CD14-positive monocyte (primary cell): ENCODE measurements around the gene DUOX2. TPM values are rescaled to one million over a fixed set of nuclear protein-coding genes. Genes with fewer than 3 reads are reported as not detected.
A peak's percentile ranks its signal among the peaks of the same experiment; 100 is the strongest.

Experiments used
- DNase-seq, 3 donors: peaks; one replicate each; pipeline ENCODE4 v3.0.0-alpha.2; 2011 to 2022
- H2AFZ ChIP-seq: 2 replicates; pipeline ENCODE4 v1.6.0; 2012; ENCODE audit warnings: mild to moderate bottlenecking, low read depth, low read length, inconsistent platforms; ENCODE audit not compliant: insufficient read depth, poor library complexity, severe bottlenecking
- H3K27ac ChIP-seq, 2 donors: 1 replicate in 1 of 2; 2 replicates in 1 of 2; pipeline ENCODE4 v1.5.1; 2012 to 2013; ENCODE audit warnings: low read length in 2 of 2, control low read depth in 1 of 2, inconsistent platforms in 1 of 2, low read depth in 1 of 2, mild to moderate bottlenecking in 1 of 2
- H3K27me3 ChIP-seq, 2 donors: one replicate each; pipeline versions ENCODE4 v1.6.0 to v1.6.1; 2011 to 2013; ENCODE audit warnings: low read length in 2 of 2; ENCODE audit not compliant: control insufficient read depth in 2 of 2, insufficient read depth in 2 of 2
- H3K36me3 ChIP-seq, 2 donors: replicated peaks in 1 of 2; 1 replicate in 1 of 2; 2 replicates in 1 of 2; pipeline versions ENCODE4 v1.5.1 to v1.6.1; 2012 to 2013; ENCODE audit warnings: low read length in 2 of 2, control low read depth in 1 of 2, inconsistent platforms in 1 of 2, mild to moderate bottlenecking in 1 of 2; ENCODE audit not compliant: insufficient read depth in 2 of 2, control insufficient read depth in 1 of 2
- H3K4me1 ChIP-seq, 2 donors: 1 replicate in 1 of 2; 2 replicates in 1 of 2; pipeline versions ENCODE4 v1.5.1 to v1.6.1; 2012 to 2013; ENCODE audit warnings: low read length in 2 of 2, control low read depth in 1 of 2, inconsistent platforms in 1 of 2, mild to moderate bottlenecking in 1 of 2, moderate library complexity in 1 of 2; ENCODE audit not compliant: insufficient read depth in 2 of 2, control insufficient read depth in 1 of 2
- H3K4me2 ChIP-seq: replicated peaks from 2 replicates; pipeline ENCODE3; 2012; ENCODE audit warnings: low read length, moderate library complexity, mild to moderate bottlenecking; ENCODE audit not compliant: poor library complexity, severe bottlenecking; ENCODE audit errors: extremely low read depth
- H3K4me3 ChIP-seq, 3 experiments: fragments of 200-600 bp in 1 of 3; sonication (generic) in 1 of 3; replicated peaks in 1 of 3; 1 replicate in 2 of 3; 2 replicates in 1 of 3; pipeline ENCODE4 v1.5.1; 2011 to 2013; ENCODE audit warnings: low read length in 3 of 3, mild to moderate bottlenecking in 3 of 3, control low read depth in 2 of 3, low read depth in 2 of 3, inconsistent platforms in 1 of 3, moderate library complexity in 1 of 3
- H3K79me2 ChIP-seq: 2 replicates; pipeline ENCODE4 v1.6.0; 2012; ENCODE audit warnings: mild to moderate bottlenecking, control low read depth, inconsistent platforms, low read length, moderate library complexity; ENCODE audit not compliant: insufficient read depth
- H3K9ac ChIP-seq: 2 replicates; pipeline ENCODE4 v1.6.0; 2017; ENCODE audit warnings: low read length, mild to moderate bottlenecking; ENCODE audit not compliant: insufficient read depth, poor library complexity, severe bottlenecking
- H3K9me3 ChIP-seq, 2 donors: replicated peaks in 1 of 2; 1 replicate in 1 of 2; 2 replicates in 1 of 2; pipeline versions ENCODE4 v1.5.1 to v1.6.1; 2012 to 2013; ENCODE audit warnings: low read length in 2 of 2, control low read depth in 1 of 2; ENCODE audit not compliant: control insufficient read depth in 1 of 2, insufficient read depth in 1 of 2
- H4K20me1 ChIP-seq: 2 replicates; pipeline ENCODE4 v1.6.0; 2012; ENCODE audit warnings: mild to moderate bottlenecking, low read length, control low read depth, moderate library complexity; ENCODE audit not compliant: insufficient read depth
- H3K27ac Mint-ChIP-seq, 7 donors: one replicate each; pipeline ENCODE4 v1.8.0; 2020; ENCODE audit warnings: mild to moderate bottlenecking in 7 of 7, mixed read lengths in 7 of 7, moderate library complexity in 6 of 7, inconsistent platforms in 2 of 7
- H3K27me3 Mint-ChIP-seq, 3 donors: one replicate each; pipeline ENCODE4 v1.8.0; 2021 to 2022; ENCODE audit warnings: low read depth in 3 of 3, mild to moderate bottlenecking in 3 of 3, mixed read lengths in 3 of 3, moderate library complexity in 3 of 3, inconsistent platforms in 1 of 3
- H3K36me3 Mint-ChIP-seq, 2 donors: one replicate each; pipeline ENCODE4 v1.8.0; 2020; ENCODE audit warnings: mixed read lengths in 2 of 2, inconsistent platforms in 1 of 2, mild to moderate bottlenecking in 1 of 2
- H3K4me1 Mint-ChIP-seq: one replicate; pipeline ENCODE4 v1.8.0; 2020; ENCODE audit warnings: mild to moderate bottlenecking, mixed read lengths
- H3K4me3 Mint-ChIP-seq, 2 donors: one replicate each; pipeline ENCODE4 v1.8.0; 2020; ENCODE audit warnings: mild to moderate bottlenecking in 2 of 2, mixed read lengths in 2 of 2, moderate library complexity in 1 of 2
- H3K9me3 Mint-ChIP-seq, 7 donors: one replicate each; pipeline ENCODE4 v1.8.0; 2020 to 2022; ENCODE audit warnings: mixed read lengths in 7 of 7, mild to moderate bottlenecking in 6 of 7, moderate library complexity in 6 of 7, inconsistent platforms in 2 of 7
- WGBS: methylation state at CpG from one replicate; pipeline ENCODE4 v1.1.5; 2013; ENCODE audit warnings: missing lambda C conversion rate; ENCODE audit not compliant: insufficient coverage; 5-methylcytosine and 5-hydroxymethylcytosine counted together
- intact Hi-C, 2 donors: fragments of 100-400 bp; cut with micrococcal nuclease; formaldehyde crosslinking; loops; one replicate each; pipeline versions ENCODE4 v1.15.0 to v1.15.1; 2023
- polyA plus RNA-seq, 3 donors: library from polyadenylated mRNA; depleted of rRNA in 1 of 3; unstranded in 2 of 3; stranded (reverse) in 1 of 3; fragments of 300-500 nt in 2 of 3; fragments of >200 nt in 1 of 3; fragmentation: Illumina TruSeq in 2 of 3; gene quantifications; 1 replicate in 2 of 3; 2 replicates in 1 of 3; pipeline ENCODE4 v1.2.3, GENCODE V29; 2012 to 2021
- TF ChIP-seq, protein P1 (sequence below): fragments of 200-600 bp; IDR thresholded peaks from one replicate; pipeline ENCODE4 v1.8.0; 2022; ENCODE audit warnings: antibody characterized with exemption, mild to moderate bottlenecking

The DUOX2 gene
- polyA plus RNA-seq, 3 donors, result 0.01 TPM; not detected in 2

DNA sequence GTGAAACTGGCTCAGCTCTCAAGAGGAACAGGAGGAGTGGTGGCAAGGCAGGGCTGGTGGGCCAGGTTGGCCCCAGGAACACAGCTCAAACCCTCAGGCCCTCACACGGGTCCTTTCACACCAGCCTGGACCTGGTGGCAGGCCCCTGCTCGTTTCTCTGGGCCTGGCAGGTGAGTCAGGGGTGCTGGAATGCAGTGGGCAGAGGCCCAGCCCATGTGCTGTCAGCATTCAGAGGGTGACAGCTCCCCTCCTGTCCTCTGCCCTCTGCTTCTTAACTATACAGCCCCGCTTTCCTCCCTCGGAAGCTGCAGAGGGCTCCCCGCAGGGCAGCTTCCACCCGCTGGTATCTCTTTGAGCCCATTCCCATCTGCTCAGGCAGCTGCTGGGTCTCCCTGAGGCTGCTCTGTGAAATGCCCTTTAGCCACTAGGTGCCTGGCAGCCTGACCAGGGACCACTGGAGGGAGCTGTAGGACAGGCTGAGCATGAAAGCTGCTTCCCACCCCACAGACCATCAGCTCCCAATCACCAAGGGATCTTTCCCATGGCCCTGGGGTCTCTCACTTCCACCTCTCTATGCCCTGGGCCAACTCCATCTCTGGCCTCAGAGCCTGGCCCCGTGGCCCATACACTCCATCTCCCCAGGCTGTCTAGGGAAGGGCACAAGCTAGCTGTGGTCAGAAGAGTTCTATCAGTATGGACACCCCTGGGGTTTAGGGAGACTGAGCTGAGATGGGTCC, 49.0 kb upstream of the DUOX2 start:
- Mint-ChIP-seq H3K9me3 (peaks cover 0 to 2% (median 0%) of the 10 kb centered on the region in 7 donors), H3K27ac (peak overlapping the region in 3 of 7 donors; percentile 6 to 62 (median 57)), H3K36me3 (no peaks in the 10 kb centered on the region), H3K4me3 (no peak overlapping the region), H3K4me1 (peaks cover 29% of the 10 kb centered on the region), H3K27me3 (peaks cover 0 to 4% (median 0%) of the 10 kb centered on the region in 3 donors)
- Histone ChIP-seq H3K4me3 (no peak overlapping the region), H2AFZ (peak overlapping the region; percentile 27), H3K27ac (no peak overlapping the region), H3K27me3 (no peaks in the 10 kb centered on the region), H3K36me3 (no peaks in the 10 kb centered on the region), H3K9ac (no peak overlapping the region), H3K9me3 (no peaks in the 10 kb centered on the region), H3K4me2 (no peak overlapping the region), H4K20me1 (no peaks in the 10 kb centered on the region), H3K4me1 (peaks cover 18 to 26% of the 10 kb centered on the region in 2 donors), H3K79me2 (no peaks in the 10 kb centered on the region)
- TF ChIP-seq, protein P1, sequence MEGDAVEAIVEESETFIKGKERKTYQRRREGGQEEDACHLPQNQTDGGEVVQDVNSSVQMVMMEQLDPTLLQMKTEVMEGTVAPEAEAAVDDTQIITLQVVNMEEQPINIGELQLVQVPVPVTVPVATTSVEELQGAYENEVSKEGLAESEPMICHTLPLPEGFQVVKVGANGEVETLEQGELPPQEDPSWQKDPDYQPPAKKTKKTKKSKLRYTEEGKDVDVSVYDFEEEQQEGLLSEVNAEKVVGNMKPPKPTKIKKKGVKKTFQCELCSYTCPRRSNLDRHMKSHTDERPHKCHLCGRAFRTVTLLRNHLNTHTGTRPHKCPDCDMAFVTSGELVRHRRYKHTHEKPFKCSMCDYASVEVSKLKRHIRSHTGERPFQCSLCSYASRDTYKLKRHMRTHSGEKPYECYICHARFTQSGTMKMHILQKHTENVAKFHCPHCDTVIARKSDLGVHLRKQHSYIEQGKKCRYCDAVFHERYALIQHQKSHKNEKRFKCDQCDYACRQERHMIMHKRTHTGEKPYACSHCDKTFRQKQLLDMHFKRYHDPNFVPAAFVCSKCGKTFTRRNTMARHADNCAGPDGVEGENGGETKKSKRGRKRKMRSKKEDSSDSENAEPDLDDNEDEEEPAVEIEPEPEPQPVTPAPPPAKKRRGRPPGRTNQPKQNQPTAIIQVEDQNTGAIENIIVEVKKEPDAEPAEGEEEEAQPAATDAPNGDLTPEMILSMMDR, result peak; percentile 90
- DNase-seq, result peak; percentile 66 to 75 (median 73)
- WGBS, result 23% methylated on average over 4 of the region's 7 CpGs
- intact Hi-C loops, result no loop called here

DNA sequence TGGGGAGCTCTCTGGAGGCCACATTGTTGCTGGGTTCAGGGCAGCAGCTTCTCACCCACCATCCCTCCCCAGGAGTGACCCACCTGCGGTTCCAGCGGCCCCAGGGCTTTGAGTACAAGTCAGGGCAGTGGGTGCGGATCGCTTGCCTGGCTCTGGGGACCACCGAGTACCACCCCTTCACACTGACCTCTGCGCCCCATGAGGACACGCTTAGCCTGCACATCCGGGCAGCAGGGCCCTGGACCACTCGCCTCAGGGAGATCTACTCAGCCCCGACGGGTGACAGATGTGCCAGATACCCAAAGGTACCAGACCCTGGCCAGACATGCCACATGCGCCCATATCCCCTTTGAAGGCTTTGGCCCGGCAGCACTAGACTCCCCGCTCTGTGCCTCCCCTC, 47.7 kb upstream of the DUOX2 start:
- TF ChIP-seq, protein P1, result no peak
- H2AFZ ChIP-seq, result no peak overlapping the region
- no peak overlapping the region for H3K4me2 ChIP-seq
- H3K79me2 ChIP-seq, result no peaks in the 10 kb centered on the region
- H3K4me1 Mint-ChIP-seq, result peaks cover 27% of the 10 kb centered on the region
- peaks cover 0 to 3% (median 0%) of the 10 kb centered on the region in 7 donors for H3K9me3 Mint-ChIP-seq
- intact Hi-C loops, result no loop called here
- no peaks in the 10 kb centered on the region for H3K36me3 ChIP-seq
- no peaks in the 10 kb centered on the region for H3K27me3 ChIP-seq
- H3K4me3 Mint-ChIP-seq, result no peak overlapping the region
- H3K27ac ChIP-seq, result no peak overlapping the region
- WGBS, result 97% methylated on average over 14 of the region's 14 CpGs
- no peaks in the 10 kb centered on the region for H3K9me3 ChIP-seq
- H4K20me1 ChIP-seq, result no peaks in the 10 kb centered on the region
- no peak for DNase-seq
- H3K4me3 ChIP-seq, result no peak overlapping the region
- H3K36me3 Mint-ChIP-seq, result peaks cover 0 to 2% of the 10 kb centered on the region in 2 donors
- peaks cover 0 to 4% (median 3%) of the 10 kb centered on the region in 3 donors for H3K27me3 Mint-ChIP-seq
- H3K4me1 ChIP-seq, result peaks cover 18 to 21% of the 10 kb centered on the region in 2 donors
- peak overlapping the region in 1 of 7 donors; percentile 85 for H3K27ac Mint-ChIP-seq
- H3K9ac ChIP-seq, result no peak overlapping the region
